DMS79 treated with DMSO at 0.1 percent for 48 hours (cell line): Measurements from ENCODE around the gene IL17REL.
"Not testable (repeated sequence)": the region's sequence is repeated elsewhere in the genome, so short reads cannot be mapped to it uniquely, and the experiment has no call there.

ENCODE experiments used
- DNase-seq: peaks from one replicate; lab custom pipeline; 2025; lab: John Stamatoyannopoulos, UW

IL17REL gene

DNA sequence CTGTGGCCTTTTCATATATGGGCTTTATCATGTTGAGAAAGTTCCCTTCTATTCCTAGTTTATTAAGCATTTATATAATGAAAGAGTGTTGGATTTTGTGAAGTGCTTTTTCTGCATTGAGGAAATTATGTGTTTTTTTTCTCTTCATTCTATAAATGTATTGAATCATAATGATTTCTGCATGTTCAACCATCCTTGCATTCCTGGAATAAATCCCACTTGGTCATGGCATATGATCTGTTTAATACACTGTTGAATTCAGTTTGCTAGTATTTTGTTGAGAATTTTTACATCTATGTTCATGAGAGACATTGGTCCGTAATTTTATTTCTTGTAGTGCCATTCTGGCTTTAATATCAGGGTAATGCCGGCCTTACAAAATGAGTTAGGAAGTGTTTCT, 26.2 kb downstream of the IL17REL start:
- no peak for DNase-seq

DNA sequence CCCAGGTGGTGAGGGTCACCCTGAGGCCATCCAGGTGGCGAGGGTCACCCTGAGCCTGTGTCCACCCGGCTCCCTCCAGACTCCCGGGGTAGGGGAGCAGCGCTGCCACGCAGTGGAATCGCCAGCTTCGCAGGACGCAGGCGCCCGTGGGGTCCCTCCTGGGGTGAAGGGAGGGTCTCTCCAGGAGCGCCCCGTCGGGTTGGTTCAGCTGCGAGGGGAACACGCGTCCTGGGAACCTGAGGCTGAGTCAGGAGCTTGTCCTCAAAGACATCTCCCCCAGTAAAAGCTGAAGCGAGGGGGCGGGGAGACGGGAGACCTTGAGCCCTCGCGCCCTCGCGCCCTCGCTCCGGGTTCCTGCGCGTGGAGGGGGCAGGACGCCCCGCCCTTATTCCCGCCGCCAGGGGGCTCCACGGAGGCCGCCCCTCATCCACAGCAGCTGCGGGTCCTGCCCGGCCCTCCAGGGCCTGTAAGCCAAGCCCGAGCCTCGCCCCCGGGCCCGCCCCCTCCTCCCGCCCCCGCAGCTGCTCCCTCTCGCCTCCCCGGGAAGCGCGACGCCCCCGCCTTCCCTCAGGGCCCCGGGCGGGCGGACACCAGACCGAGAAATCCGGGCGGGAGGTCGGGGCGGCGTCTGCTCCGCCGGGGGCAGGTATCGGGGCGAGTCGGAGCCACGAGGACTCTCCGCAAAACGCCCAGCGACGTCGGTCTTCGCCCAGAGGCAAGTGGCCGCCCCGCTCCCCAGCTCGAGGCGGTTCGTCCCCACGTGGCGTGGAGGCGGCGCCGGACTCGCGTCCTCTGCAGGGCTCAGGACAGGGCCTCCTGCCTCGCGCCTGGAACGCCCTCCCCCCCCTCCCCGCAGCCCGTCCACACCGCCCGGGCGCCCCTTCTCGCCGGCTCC, 29.2 kb downstream of the IL17REL start:
- no peak for DNase-seq

DNA sequence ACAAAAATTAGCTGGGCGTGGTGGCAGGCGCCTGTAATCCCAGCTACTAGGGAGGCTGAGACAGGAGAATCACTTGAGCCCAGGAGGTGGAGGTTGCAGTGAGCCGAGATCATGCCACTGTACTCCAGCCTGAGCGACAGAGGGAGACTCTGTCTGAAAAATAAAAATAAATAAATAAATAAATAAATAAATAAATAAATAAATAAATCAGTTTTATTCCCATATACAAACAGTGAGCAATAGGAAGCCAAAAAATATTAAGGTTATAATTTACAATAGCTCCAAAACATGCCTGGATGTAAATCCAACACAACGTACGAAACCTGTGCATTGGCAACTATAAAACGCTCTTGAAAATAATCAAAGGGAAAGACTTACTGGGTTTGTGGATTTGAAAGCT, 30.8 kb downstream of the IL17REL start:
- not testable (repeated sequence) for DNase-seq

DNA sequence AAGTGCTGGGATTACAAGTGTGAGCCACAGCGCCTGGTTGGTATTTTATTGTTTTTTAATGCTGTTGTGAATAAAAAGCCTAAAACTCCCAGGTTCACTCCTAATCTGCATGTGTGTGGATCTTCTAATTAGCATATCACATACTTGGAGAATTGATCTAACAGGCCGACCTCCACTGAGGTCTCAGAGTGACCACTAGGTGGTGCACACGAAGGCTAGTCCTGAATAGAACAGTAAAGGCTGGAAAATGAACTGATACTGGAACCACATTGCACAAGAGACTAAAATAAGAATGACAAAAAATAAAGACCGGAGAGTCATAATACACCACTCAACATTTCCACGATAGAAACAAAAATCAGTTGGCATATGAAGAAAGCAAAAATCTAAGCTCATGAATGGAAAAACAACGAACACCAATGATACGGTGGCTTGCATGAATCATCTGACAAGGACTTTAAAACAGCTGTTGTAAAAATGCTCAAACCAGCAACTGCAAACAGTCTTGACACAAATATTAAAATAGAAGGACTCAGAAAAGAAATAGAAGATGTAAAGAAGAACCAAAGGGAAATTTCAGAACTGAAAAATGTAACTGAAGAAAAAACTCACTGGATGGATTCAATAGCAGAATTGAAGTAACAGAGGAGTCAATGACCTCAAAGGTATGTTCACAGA, 32.8 kb downstream of the IL17REL start:
- DNase-seq: no peak

DNA sequence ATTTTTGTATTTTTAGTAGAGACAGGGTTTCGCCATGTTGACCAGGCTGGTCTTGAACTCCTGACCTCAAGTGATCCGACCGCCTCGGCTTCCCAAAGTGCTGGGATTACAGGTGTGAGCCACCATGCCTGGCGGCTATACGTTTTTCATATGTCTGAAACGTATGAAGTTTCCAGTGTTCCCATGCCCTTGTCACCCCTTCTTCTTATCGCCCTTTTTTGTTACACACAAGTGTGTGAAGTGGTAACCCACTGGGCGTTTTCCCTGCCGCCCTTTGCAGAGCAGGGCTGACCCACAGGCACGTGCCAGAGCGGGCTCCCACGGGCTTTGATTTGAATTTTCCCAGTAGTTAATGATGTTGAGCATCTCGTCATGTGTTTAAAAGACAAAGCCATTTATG, 35.0 kb downstream of the IL17REL start:
- no peak for DNase-seq

DNA sequence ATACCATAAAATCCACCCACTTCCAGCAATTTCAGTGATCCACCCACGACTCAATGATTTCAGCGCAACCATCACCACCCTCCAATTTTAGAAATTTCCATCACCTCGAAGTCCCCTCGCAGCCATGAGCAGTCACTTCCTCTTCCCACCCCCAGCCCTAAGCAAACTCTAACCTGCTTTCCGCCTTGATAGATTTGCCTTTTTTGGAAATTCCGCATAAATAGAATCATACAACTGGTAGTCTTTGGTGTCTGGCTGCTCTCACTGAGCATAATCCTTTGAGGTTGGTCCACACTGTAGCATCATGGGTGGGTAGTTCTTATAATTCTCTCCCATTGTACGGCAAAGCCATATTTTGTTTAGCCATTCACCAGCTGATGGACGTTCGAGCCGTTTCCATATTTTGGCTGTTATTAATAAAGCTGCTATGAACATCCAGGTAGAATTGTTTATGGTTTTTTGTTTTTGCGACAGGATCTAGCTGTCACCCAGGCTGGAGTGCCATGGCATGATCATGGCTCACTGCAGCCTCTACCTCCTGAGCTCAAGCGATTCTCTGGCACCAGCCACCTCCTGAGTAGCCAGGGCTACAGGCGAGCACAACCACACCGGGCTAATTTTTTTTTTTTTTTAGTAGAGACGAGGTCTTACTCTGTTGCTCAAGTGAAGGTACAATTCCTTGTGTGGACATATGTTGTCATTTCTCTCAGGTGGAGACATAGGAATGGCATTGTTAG, 36.0 kb downstream of the IL17REL start:
- DNase-seq: no peak

DNA sequence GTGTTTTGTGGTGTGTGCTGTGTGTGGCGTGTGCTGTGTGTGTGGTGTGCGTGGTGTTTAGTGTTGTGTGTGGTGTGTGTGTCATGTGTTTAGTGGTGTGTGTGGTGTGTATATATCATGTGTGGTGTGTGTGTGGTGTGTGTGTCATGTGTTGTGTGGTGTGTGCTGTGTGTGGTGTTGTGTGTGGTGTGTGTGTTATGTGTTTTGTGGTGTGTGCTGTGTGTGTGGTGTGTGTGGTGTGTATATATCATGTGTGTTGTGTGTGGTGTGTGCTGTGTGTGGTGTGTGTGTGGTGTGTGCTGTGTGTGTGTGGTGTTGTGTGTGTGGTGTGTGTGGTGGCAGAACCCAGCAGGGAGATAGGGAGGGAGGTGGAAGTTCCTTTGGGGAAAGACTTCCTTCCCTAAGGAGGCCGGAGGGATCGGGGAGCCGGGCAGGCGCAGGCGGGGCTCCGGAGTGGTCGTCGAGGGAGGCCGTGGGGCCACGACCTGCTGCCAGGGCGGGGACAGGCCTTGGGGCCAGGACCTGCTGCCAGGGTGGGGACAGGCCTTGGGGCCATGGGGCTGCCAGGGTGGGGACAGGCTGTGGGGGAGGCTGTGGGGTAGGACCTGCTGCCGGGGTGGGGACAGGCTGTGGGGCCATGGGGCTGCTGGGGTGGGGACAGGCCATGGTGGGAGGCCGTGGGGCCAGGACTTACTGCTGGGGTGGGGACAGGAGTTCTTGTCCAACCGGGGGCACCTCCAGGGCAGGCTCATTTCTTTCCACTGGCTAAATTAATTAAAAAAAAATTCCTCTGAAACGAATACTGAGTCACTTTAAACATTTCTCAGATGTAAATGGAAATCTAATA, 36.8 kb downstream of the IL17REL start:
- no peak for DNase-seq

DNA sequence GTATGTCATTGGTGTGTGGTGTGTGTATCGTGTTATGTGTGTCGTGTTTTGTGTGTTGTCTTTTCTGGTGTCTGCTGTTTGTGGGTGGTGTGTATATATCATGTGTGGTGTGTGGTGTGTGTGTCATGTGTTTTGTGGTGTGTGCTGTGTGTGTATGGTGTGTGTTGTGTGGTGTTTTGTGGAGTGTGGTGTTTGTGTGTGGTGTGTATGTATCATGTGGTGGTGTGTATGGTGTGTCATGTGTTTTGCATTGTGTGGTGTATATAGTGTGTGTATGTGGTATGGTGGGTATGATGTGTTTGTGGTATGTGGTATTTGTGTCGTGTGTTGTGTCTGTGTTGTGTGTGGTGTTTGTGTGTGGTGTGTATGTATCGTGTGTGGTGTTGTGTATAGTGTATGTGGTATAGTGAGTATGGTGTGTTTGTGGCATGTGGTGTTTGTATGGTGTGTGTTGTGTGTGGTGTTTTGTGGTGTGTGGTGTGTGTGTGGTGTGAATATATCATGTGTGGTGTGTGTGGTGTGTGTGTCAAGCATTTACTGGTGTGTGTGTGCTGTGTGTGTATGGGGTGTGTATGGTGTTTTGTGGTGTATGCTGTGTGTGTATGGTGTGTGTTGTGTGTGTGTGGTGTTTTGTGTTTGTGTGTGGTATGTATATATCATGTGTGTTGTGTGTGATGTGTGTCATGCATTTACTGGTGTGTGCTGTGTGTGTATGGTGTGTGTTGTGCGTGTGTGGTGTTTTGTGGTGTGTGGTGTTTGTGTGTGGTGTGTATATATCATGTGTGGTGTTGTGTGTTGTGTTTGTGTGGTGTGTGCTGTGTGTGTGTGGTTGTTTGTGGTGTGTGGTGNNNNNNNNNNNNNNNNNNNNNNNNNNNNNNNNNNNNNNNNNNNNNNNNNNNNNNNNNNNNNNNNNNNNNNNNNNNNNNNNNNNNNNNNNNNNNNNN, 39.3 kb downstream of the IL17REL start:
- no peak for DNase-seq

DNA sequence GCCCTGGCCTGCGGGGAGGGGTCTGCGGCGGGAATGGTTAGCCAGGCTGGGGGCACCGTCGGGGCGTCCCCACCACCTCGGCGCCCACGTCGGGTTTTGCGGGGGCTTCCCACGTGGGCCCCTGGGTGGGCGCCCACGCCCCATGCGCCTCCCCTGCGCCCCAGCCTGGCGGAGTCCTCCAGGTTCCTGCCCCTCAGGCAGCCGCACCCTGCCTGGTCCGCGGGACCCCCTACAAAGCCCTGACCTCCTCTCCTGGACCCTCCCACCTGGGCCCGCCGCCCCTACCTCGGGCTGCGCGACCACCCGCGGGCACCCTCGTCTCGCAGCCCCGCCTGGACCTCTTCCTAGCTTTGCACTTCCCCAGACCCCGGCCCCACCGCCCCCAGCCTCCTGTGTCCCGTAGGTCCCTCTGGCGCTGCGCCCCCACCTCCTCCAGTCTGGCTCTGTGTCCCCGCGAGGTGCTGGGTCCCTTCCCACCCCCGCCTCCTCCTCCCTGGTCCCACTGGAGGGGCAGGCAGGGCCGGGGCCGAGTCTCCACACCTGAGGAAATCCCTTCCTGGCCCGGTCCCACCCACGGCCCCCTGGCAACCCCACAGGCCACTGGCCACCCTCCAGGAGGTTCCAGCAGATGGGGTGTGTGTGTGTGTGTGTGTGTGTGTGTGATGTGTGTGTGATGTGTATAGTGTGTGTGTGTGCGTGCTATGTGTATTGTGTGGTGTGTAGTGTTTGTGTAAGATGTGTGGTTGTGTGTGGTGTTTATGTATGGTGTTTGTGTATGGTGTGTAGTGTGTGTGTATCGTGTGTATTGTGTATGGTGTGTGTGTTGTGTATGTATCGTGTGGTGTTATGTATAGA, 40.2 kb downstream of the IL17REL start:
- DNase-seq: no peak

DNA sequence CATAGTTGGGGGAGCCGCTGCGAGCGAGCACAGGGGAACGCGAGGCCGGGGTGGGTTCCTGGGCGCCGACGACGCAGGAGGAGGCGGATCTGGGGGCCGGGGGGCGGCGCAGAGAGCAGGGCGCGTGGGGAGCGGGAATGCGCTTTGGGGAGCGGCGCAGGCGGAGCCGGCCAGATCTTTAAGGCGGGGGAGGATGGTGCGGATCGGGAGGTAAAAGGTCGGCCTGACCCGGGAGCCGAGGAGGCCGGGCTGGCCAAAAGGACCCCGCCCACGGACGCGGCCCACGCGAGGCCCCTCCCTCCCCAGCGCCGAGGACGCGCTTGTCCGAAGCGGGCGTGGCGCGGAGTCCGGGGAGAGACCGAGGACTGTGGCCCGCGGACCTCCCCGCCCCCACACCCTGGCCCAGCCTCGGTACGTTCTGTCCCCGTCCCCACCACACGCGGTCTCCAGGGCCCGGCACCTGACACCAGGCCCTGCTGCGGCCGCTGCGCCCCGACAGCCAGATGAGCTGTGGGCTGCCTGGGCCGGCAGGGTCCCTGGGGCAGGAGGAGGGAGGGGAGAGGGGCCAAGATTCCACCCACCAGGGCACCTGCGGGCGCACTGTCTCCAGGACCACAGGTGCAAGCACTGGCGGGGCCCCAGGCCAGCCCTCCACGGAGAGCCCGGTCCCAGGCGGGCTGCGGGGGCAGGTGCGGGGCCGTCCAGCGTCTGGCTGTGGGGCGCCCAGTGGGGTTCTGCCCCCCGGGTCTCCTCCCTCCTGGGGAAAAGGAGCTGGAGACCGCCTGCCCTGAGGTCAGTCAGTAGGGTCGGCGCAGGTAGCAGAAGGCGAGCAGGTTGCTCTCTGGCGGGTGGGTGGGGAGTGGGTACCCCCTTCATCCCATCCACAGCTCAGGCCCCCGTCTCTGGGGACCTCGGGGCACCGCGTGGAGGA, 41.1 kb downstream of the IL17REL start:
- no peak for DNase-seq

DNA sequence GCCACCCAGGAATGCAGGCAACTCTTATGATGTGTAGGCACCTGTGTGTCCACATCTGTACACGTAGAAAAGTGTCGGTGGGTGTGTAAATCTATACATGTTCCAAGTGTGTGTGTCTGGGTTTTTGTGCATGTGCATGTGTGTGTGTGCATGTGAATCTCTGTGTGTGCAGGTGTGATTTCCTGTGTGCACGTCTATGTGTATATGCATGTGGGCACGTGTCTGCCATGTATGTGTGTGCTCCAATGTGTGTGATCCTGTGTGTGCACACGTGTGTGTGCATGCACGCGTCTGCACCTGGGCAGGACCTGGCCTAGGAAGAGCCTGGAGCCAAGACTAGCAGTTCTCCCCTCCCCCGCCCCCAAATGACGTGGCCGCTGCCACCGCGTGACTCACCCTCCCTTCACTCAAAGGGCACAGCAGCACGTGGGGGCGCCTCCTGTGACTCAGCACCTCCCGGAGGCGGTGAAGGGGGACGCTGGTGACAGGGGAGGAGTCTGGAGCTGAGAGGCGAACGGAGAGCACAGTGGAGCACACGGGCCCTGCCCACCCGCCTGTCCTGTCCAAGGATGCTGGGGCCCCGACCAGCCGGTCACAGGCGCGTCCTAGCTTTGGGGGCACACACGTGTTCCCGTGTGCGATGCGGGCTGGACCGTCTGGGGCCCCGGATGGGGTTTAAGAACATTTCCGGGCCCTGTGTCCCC, 41.9 kb downstream of the IL17REL start:
- peak; percentile 74 for DNase-seq

DNA sequence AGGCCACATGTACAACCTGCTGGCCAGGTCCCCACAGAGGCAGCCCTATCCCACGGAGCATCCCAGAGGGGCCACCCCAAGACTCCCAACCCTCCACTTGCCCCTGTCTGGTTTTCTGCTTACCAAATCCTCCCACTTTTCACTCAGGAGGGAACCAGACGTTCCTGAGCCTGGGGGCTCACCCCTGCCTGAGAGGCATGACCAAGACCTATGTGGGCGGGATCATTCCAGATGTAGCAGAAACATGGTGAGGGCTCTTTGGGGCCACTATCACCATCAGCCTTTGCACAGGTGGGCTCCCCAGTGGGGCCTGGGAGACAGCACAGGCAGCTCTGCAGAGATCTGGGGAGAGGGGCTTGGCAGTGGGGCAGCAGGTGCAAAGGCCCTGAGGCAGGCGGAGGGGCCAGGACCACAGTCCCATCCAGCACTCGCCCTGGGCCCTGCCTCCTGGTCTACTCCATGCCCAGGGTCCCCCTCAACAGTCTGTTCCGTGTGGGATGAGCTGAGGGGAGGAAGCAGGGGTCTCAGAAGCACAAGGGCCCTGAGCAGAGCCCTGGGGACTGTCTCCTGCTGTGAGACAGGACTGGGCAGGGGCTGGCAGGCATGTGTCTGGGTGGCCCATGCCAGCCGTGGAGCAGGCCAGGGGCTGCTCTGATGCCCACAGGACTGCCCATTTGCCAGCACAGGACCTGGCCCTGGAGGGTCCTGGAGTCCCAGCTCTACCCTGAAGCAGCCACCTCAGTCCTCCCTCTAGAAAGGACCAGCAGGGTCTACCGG, 42.6 kb downstream of the IL17REL start:
- no peak for DNase-seq

DNA sequence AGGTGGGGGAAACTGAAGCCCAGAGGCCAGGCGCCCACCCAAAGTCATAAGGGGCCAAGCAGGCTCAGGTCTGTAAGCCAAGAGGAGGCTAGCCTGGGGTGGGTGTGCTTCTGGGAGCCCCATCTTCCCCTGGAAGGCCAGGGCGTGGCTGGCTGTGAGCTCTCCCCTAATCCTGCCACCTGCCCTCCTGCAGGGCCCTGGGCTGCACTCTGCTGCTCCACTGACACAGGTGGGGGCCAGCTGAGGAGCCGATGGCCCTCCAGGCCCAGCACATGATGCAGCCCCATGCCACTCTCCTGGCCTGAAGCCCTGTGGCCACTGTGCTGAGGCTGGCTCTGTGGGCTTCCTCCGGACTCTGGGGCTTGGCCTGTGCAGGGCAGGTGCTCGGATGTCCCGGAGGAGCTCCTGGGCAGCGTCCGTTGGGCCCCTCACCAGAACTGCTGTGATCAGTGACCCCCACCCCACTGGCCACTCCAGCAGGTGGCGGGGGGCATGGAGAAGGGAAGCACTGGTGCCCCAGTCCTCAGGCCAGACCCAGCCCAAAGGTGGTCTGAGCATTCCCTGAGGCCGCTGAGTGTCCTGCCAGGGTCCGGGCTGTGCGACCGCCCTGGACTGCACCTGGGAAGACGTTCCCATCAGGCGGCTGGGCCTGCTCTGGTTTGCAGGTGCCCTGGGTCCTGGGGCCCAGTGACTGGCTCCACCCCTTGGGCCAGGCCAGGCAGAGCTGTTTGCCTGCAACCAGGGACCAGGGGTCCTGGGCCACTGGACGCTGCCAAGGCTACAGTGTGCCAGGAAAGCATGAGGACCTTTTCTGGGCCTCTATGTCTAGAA, 43.5 kb downstream of the IL17REL start:
- no peak for DNase-seq

DNA sequence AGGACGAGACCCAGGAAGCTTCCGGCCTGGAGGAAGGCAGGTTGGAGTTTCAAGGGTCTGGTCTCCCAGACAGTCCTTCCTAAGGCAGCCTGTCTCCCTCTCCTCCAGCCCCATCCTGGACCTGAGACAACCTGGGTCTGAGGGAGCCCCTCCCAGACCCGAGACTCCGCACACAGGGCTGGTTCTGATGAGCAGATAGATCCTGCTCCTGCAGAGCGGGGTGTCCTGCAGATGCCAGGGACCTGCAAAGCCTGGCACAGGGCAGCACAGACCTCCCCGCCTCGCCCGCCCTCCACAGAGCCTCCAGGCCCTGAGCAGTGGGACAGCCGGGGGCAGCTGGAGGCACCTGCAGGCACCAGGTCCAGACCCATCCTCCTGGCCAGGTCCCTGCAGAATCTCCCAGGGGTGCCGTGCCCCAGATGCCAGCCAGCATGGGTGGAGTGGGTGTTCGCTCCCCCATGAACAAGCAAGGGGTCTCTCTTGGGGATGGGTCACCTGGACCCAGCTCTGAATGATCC, 44.2 kb downstream of the IL17REL start:
- no peak for DNase-seq

DNA sequence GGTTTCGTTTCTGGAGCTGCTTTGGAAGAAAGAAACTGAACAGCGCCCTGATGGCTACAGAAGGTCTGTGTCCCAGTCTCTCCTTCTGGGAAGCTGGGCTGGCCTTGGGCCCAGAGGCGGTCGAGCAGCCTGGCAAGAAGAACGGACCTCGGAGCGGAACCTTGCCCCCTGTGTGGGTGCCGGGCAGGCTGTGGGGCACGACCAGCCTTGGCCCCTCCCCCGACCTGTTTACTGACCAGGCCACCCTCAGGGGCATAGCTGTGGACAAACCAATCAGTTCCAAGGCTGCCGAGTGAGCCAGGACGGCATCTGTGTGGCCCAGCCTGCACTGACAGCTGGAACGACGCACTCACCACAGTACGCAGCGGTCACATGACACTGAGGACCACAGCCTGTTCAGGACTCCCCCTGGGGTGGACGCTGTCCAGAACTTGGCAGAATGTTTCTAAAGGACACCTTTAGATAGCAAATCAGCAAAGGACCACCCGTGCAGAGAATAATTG, 44.8 kb downstream of the IL17REL start:
- no peak for DNase-seq
